K562 (cell line): ENCODE measurements around the gene RPRD1B. TPM values are rescaled to one million over a fixed set of nuclear protein-coding genes. Genes with fewer than 3 reads are reported as not detected.

Experiments
- CHCHD3 ChIP-seq: fragments of 250-450 bp; sonication (Bioruptor Pico); IDR thresholded peaks from 2 replicates; pipeline ENCODE4 v2.1.2; 2022; ENCODE audit warnings: mild to moderate bottlenecking
- CHD1 ChIP-seq: fragments of 200-600 bp; sonication (generic); IDR thresholded peaks from one replicate; pipeline ENCODE4 v1.6.1; 2012; ENCODE audit warnings: mild to moderate bottlenecking, moderate library complexity, low read length, inconsistent platforms
- CREM ChIP-seq: IDR thresholded peaks from 2 replicates; pipeline ENCODE4 v1.6.1; 2014; ENCODE audit warnings: antibody characterized with exemption, low read depth
- GABPA ChIP-seq: fragments of 200-800 bp; sonication (Bioruptor generic); conservative IDR thresholded peaks from 2 replicates; pipeline ENCODE4 v1.6.1; 2016; ENCODE audit warnings: low read depth, missing genetic modification characterization, missing compliant biosample characterization
- KLF1 ChIP-seq: fragments of 450-650 bp; IDR thresholded peaks from 2 replicates; pipeline ENCODE4 v1.6.1; 2016; ENCODE audit warnings: missing genetic modification characterization, missing compliant biosample characterization
- KLF13 ChIP-seq: fragments of 450-650 bp; IDR thresholded peaks from 2 replicates; pipeline ENCODE4 v1.6.1; 2016; ENCODE audit warnings: missing genetic modification characterization, low read depth, mild to moderate bottlenecking, missing compliant biosample characterization, moderate library complexity, borderline replicate concordance
- MCM2 ChIP-seq: fragments of 450-650 bp; IDR thresholded peaks from 2 replicates; pipeline ENCODE4 v1.6.1; 2017; ENCODE audit warnings: low read depth, mild to moderate bottlenecking
- MTA1 ChIP-seq: fragments of 450-650 bp; IDR thresholded peaks from 2 replicates; pipeline ENCODE4 v1.6.1; 2017; ENCODE audit warnings: borderline replicate concordance
- MYNN ChIP-seq, 2 experiments: sonication (generic); formaldehyde crosslinking in 1 of 2; IDR thresholded peaks; 2 replicates each; pipeline versions ENCODE4 v1.5.0 to v1.6.1; 2016 to 2020; ENCODE audit warnings: antibody characterized with exemption in 1 of 2, missing genetic modification reagents in 1 of 2
- NCOR1 ChIP-seq: fragments of 450-650 bp; IDR thresholded peaks from 2 replicates; pipeline ENCODE4 v1.6.1; 2016; ENCODE audit warnings: mild to moderate bottlenecking, moderate library complexity
- NFE2 ChIP-seq: IDR thresholded peaks from 2 replicates; pipeline ENCODE4 v1.6.1; 2014; ENCODE audit warnings: antibody characterized with exemption, low read depth
- PHB ChIP-seq: fragments of 250-450 bp; sonication (Bioruptor Pico); IDR thresholded peaks from 2 replicates; pipeline ENCODE4 v1.5.0; 2021
- POLR3G ChIP-seq: IDR thresholded peaks from 2 replicates; pipeline ENCODE4 v1.6.1; 2011; ENCODE audit not compliant: insufficient read length, insufficient replicate concordance; ENCODE audit errors: extremely low read depth
- PURB ChIP-seq: sonication (generic); formaldehyde crosslinking; IDR thresholded peaks from 2 replicates; pipeline ENCODE4 v1.9.0; 2021; ENCODE audit warnings: low read depth, mild to moderate bottlenecking, missing genetic modification reagents
- RFX5 ChIP-seq: IDR thresholded peaks from 2 replicates; pipeline ENCODE4 v1.6.1; 2011; ENCODE audit warnings: low read depth, mild to moderate bottlenecking, improper control_type of control experiment, low read length
- STAT5A ChIP-seq: IDR thresholded peaks from 2 replicates; pipeline ENCODE4 v1.6.1; 2012; ENCODE audit warnings: low read length, inconsistent platforms, borderline replicate concordance
- XRCC3 ChIP-seq: fragments of 450-650 bp; IDR thresholded peaks from 2 replicates; pipeline ENCODE4 v1.6.1; 2017; ENCODE audit warnings: mild to moderate bottlenecking, moderate library complexity
- ZC3H8 ChIP-seq: fragments of 450-650 bp; IDR thresholded peaks from 2 replicates; pipeline ENCODE4 v1.6.1; 2017
- polyA plus RNA-seq, 8 experiments: library from polyadenylated mRNA; depleted of rRNA in 4 of 8; stranded (reverse) in 5 of 8; unstranded in 3 of 8; fragments of >200 nt; fragmentation: Nextera tagmentation in 2 of 8; fragmentation: Illumina TruSeq in 1 of 8; extraction: Ambion mirVana in 2 of 8; extraction: Trizol in 1 of 8; gene quantifications; 2 replicates each; pipeline versions ENCODE4 v1.2.1 to v1.2.3, GENCODE V29; 2011 to 2014; ENCODE audit warnings: inconsistent platforms in 1 of 8, missing spikeins in 1 of 8
- total RNA-seq, 7 experiments: library from RNA; depleted of rRNA in 6 of 7; stranded (reverse); fragments of >200 nt in 6 of 7; fragmentation: Illumina TruSeq in 2 of 7; extraction: Trizol in 2 of 7; gene quantifications; 2 replicates each; pipeline versions ENCODE4 v1.2.1 to v1.2.3, GENCODE V29; 2011 to 2021; ENCODE audit warnings: low replicate concordance in 1 of 7
- TF ChIP-seq, protein P1 (sequence below): fragments of 250-450 bp; sonication (Bioruptor Pico); IDR thresholded peaks from 2 replicates; pipeline ENCODE4 v1.4.0; 2020; ENCODE audit warnings: mild to moderate bottlenecking
- TF ChIP-seq, protein P2 (sequence below): fragments of 250-450 bp; sonication (Bioruptor Pico); IDR thresholded peaks from 2 replicates; pipeline ENCODE4 v1.5.0; 2022; ENCODE audit warnings: mild to moderate bottlenecking
- TF ChIP-seq, protein P3 (sequence below): IDR thresholded peaks from 2 replicates; pipeline ENCODE4 v1.6.1; 2016; ENCODE audit warnings: missing genetic modification characterization, missing compliant biosample characterization
- TF ChIP-seq, protein P4 (sequence below): fragments of 450-650 bp; formaldehyde crosslinking; conservative IDR thresholded peaks from 2 replicates; pipeline ENCODE4 v1.4.0; 2022; ENCODE audit warnings: mild to moderate bottlenecking, missing genetic modification characterization

Gene RPRD1B
- total and polyA plus RNA-seq, 9 of the 15 experiments (the other 6 are each of a cell fraction or from before 2014, with no cell fraction given): 5.5 to 43.0 (median 24.4) TPM

DNA sequence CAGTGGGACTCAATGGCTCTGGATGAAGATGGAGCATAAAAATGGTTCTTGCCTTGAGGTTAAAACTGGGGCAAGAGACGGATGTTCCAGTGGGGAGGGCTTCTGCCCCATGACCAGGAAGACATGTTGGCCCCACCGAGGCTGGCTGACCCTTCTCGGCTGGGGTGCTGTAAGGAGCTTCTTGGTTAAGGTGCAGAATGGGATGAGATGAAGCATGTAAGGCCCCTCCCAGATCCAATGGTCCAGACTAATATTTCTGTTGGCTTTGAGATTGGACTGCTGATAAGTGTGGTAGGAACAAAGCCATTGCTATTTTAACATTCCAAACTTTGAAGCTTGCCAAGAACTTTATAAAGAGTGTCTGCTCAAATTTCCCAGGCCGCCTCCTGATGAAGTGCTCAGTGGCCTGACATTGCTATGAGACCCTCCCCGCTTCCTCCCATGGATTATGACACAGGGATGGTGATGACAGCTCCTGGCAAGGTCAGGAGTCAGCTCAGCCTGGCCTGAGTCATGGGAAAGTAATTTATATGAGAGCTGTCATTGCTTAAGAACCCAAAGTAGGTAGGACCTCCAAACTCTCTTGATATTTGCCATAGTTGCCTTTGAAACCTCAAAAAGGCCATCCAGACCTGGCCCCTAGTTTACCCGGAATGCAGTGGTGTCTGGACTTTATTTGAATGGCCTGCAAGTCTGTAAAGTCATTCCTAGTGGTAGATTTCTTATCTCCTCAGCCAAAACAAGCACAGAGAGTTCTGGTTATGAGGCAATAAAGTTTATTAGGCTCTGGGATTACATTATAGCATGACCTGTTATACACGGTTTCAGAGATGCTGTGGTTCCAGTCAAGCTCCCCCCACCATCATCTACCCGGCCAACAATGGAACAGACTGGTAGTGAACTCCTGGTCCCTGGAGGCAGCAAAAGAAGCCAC is 76.3 kb downstream of the RPRD1B start (continued):
- TF ChIP-seq, protein P1, sequence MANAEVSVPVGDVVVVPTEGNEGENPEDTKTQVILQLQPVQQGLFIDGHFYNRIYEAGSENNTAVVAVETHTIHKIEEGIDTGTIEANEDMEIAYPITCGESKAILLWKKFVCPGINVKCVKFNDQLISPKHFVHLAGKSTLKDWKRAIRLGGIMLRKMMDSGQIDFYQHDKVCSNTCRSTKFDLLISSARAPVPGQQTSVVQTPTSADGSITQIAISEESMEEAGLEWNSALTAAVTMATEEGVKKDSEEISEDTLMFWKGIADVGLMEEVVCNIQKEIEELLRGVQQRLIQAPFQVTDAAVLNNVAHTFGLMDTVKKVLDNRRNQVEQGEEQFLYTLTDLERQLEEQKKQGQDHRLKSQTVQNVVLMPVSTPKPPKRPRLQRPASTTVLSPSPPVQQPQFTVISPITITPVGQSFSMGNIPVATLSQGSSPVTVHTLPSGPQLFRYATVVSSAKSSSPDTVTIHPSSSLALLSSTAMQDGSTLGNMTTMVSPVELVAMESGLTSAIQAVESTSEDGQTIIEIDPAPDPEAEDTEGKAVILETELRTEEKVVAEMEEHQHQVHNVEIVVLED: no peak
- TF ChIP-seq ZC3H8 (no peak), PHB (CRISPR knock-in tag) (no peak), MCM2 (no peak), NFE2 (peak; percentile 80), POLR3G (no peak), XRCC3 (no peak), CREM (0 out of 2 replicates have a peak, but pooled peaks have one; percentile 15), CHCHD3 (no peak), CHD1 (no peak), PURB (CRISPR knock-in tag) (no peak), STAT5A (no peak), MTA1 (no peak), KLF1 (tag) (no peak), MYNN (IDR thresholded peaks at IDR 0.05) (no peak), MYNN (CRISPR knock-in tag; IDR thresholded peaks at IDR 0.05) (no peak), NCOR1 (no peak), RFX5 (no peak), GABPA (tag) (no peak), KLF13 (no peak)
- TF ChIP-seq, protein P2, sequence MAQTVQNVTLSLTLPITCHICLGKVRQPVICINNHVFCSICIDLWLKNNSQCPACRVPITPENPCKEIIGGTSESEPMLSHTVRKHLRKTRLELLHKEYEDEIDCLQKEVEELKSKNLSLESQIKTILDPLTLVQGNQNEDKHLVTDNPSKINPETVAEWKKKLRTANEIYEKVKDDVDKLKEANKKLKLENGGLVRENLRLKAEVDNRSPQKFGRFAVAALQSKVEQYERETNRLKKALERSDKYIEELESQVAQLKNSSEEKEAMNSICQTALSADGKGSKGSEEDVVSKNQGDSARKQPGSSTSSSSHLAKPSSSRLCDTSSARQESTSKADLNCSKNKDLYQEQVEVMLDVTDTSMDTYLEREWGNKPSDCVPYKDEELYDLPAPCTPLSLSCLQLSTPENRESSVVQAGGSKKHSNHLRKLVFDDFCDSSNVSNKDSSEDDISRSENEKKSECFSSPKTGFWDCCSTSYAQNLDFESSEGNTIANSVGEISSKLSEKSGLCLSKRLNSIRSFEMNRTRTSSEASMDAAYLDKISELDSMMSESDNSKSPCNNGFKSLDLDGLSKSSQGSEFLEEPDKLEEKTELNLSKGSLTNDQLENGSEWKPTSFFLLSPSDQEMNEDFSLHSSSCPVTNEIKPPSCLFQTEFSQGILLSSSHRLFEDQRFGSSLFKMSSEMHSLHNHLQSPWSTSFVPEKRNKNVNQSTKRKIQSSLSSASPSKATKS (CRISPR knock-in tag): no peak
- TF ChIP-seq, protein P3, sequence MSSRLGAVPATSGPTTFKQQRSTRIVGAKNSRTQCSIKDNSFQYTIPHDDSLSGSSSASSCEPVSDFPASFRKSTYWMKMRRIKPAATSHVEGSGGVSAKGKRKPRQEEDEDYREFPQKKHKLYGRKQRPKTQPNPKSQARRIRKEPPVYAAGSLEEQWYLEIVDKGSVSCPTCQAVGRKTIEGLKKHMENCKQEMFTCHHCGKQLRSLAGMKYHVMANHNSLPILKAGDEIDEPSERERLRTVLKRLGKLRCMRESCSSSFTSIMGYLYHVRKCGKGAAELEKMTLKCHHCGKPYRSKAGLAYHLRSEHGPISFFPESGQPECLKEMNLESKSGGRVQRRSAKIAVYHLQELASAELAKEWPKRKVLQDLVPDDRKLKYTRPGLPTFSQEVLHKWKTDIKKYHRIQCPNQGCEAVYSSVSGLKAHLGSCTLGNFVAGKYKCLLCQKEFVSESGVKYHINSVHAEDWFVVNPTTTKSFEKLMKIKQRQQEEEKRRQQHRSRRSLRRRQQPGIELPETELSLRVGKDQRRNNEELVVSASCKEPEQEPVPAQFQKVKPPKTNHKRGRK (tag): no peak
- TF ChIP-seq, protein P4, sequence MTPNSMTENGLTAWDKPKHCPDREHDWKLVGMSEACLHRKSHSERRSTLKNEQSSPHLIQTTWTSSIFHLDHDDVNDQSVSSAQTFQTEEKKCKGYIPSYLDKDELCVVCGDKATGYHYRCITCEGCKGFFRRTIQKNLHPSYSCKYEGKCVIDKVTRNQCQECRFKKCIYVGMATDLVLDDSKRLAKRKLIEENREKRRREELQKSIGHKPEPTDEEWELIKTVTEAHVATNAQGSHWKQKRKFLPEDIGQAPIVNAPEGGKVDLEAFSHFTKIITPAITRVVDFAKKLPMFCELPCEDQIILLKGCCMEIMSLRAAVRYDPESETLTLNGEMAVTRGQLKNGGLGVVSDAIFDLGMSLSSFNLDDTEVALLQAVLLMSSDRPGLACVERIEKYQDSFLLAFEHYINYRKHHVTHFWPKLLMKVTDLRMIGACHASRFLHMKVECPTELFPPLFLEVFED (CRISPR knock-in tag): no peak
